Activated CD8-positive, alpha-beta memory T cell treated with anti-CD3 and anti-CD28 coated beads, Interleukin-2, amount 50 U/mL, for 1 hour (primary cell): ENCODE results near the gene GTPBP10.

Experiments used
- DNase-seq: peaks from one replicate; pipeline ENCODE4 v3.0.0-alpha.2; 2020; ENCODE audit errors: extremely low read depth

Gene GTPBP10

DNA sequence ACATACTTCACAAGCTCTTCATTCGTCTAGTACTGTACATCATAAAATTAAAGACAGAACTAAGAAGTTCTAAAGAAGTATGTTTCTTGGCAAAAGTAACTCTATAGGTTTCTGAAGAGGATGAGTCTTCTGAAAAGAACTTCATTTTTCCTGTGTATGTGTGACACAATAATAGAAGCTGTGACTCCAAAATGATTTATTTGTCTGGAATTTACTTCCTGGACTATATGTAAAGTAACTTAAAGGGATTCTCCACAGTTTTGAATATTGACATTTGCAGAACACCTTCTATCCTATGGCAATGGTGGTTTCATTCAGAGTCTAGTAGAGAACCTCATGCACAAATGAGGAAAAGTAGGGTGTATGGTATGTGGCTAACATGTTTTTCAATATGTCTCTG lies 36.9 kb downstream of the GTPBP10 start:
- no peak for DNase-seq

DNA sequence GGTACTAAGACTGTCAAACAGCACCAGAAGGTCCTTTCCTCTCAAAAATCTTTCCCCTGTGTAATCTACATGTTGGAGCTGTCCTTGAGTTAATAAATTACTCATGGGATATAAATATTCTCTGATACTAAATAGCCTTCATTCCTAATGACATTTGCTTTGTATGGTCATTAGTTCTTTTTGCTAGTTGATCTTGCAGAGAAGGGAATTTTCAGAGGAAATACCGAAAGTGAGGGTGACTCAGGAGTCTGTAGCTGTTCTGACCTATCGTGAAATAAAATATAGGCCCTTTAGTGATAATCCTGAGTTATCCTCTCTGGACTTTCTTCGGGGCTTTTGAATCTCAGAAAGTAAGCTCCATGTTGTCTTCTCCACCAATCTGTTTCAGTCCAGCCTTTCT lies 37.3 kb downstream of the GTPBP10 start:
- DNase-seq, result no peak

DNA sequence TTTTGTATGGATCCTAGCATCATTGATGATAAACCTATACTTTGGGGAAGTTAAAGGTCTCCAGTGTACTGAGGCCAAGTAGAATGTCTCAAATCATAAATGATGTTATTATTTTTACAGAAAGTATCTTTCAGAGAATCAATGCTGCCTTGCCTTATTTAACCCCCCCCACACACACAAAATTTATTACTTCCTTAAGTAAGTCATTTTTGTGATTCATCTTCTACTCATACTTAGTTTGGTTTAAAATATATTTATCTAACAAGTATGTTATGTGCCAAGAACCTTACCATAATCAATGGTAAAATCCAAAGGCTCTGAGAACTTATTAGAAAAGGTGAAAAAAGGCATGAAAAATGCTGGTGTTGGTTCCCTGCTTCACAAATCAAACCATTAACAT lies 37.9 kb downstream of the GTPBP10 start:
- DNase-seq, result no peak

DNA sequence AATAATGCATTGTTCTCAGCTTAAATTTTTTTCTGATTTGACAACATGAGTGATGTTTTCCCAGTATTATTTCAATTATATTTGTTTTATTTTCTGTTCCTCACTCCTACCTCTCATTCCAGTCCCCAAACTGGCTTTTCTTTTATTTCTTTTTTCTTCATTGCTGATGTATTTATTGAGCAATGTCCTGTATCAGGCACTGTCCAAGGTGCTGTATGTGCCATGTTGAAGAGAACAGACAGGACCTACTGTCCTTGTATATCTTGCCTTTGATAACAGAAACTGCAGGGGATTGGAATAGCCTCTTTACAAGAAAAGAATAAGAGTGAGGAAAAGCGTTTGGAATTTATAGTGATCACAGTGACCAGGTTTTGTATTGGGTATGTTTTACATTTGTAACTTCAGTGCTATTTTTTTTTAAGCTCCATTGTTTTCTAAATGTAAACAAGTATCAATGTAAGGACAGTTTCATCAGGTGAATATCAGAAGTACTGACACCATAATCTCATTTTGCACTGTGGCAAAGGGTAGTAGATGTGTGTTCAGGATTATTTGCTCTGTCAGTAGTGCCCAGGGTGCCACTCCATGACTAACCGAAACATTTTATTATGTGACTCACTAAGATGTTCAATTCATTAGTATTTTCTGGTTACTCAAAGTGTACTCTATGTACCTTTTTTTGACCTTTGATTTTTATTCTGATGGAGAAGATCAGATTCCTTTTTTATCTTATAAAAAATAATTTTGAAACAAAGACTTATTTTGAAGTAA lies 41.1 kb downstream of the GTPBP10 start:
- no peak for DNase-seq

DNA sequence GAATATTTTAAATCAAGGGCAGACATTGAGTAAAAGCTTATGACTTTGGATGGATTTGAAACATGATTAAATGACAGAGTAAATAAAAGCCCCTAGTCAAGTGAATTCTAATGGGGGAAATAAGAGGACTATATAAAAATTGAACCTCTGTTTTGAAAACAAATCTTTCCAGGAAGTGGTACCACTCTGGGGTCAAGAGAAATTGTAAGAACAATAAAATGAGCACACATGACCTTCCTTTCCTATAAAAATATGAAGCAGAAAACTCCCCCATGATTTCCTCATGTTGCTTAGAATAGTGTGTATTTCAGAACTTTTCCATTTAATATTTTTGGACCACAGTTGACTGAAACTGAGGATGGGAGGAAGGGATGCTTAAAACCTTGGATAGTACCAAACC lies 44.4 kb downstream of the GTPBP10 start:
- no peak for DNase-seq

DNA sequence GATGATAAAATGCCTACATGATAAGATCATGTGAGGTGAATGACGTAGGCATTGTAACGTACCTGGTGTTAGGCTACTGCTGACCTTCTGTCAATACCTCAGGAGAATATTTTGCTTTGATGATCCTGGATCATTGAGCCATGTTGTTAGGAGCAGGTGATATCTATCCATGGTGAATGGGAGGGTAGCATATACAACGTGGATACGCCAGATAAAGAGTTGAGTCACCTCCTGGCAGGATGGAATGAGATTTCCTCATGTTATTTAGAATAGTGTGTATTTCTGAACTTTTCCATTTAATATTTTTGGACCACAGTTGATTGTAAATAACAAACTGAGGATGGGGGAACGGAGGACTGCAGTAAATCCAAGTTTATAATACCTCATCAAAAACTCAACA lies 45.0 kb downstream of the GTPBP10 start:
- no peak for DNase-seq

DNA sequence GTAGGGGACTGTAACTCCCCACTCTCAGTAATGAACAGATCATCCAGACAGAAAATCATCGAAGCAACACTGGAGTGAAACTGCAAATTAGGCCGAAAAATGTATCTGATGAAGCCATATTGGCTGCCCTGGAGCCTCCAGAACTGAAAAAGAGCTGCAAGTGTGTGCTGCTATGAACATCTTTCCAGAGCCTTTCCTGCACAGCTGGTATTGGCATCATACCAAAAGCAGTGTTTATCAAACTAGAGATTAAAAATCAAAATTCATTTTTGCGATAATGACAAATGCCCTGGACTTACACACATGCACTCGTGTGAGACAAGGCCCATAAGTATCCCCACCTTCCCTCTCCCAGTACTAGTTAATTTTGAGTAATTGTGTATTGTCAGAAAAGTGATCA lies 49.9 kb downstream of the GTPBP10 start:
- no peak for DNase-seq

DNA sequence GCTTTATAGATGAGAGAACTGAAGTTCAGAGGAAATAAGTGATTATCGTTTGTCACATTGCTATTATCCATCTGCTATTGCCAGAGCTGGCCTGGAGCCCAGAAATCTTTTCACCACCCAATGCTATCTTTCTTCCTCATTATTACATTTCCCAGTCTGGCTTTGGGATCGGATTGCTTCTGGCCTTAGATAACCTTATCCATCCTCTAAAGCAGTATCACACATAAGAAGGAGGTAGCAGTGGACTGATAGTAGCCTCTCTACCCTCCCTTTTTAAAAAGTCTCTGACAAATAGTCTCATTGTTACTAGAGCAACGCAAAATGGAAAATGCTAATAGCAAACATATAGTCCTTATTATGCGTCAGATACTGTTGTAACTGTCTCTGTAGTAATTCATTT lies 55.5 kb downstream of the GTPBP10 start:
- DNase-seq, result no peak

DNA sequence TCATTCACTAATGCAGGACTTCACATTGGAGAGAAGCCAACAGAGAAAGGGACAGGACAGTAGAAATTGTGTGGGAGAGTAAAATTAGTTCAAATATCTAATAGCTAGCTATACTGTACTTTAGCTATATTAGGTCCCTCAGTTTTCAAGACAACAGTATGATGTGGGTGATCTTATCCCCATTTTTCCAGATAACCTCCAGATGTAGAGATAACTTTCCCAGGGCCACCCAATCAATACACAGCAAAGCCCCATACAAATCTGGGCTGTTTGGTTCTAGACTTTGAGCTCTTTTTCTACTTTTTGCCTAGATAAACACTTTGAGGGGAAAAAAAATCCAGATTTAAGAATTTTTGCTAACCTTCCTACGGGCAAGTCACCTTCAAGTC lies 56.3 kb downstream of the GTPBP10 start:
- no peak for DNase-seq

DNA sequence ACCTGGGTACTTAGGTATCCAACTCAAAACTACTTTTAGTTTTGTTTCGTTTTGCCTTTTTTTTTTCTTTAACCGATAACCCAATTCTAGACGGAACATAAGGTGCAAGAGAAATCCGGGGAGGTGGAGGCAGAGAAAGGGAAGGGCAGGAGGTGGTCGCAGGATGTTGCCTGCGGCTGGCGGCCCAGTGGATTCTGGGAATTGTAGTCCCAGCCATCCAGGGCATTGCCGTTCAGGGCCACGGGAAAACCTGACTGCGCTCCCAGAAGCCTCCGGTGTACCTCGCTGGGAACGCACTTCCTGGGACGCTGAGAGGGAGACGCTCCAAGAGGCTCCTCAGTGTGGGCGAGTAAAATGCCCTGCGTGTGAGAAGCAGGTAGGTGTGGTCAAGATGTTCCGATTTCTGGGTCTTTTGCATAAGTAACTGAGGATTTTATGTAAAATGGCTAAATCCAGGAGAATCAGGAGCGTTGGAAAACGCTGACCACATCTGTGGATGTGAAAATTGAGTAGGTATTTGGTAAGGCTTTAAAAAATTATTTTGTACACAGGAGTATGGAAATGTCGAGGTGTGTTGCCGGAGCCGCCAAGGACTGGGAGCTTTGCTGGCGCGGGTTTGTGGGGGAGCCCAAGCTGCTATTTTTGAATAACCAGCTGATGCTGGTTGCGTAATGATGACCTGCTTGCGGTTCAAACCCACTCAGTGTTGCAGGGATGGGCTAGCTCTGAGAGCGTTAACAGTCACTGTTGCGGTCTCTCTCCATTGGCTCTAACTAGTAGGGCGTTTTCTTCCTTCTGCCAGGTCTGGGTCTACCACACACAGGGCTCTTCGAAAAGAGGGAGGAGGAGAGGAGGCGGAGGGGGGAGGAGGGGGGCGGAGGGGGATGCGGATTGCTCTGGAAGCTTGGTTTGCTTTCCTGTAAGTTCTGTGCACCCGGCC lies 56.9 kb downstream of the GTPBP10 start, which contains the start of gene CLDN12:
TSS of gene CLDN12 (plus strand) at position 288 of the 940 bp plus-strand sequence. CDS start 9,216 bp downstream, outside the sequence.
- peak; percentile 71 for DNase-seq

DNA sequence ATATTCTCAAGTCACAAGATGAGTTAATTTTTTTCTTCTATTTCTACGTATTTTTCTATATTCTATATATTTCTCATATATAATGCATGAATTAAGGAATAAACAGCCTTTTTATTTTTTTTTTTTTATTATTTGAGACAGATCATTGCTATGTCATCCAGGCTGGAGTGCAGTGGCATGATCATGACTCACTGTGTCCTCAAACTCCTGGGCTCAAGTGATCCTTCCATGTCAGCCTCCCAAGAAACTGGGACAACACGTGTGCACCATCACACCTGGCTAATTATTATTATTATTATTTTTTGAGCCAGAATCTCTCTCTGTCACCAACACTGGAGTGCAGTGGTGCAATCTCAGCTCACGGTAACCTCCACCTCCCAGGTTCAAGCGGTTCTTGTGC lies 58.3 kb downstream of the GTPBP10 start:
- no peak for DNase-seq

DNA sequence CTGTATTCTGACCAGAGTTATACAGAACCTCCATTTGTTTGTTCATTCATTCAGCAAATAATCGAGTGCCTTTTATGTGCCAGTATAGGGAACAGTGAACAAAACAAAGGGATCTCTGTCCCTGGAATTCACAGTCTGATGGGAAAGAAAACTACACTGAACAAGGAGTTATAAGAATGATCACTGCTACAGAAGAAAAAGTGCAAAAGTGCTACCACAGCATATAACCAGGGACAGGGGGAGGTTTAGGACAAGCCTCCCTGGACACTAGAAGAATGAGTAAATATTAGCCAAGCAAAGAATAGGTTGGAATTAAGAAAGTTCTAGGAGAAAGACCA lies 60.9 kb downstream of the GTPBP10 start:
- no peak for DNase-seq

DNA sequence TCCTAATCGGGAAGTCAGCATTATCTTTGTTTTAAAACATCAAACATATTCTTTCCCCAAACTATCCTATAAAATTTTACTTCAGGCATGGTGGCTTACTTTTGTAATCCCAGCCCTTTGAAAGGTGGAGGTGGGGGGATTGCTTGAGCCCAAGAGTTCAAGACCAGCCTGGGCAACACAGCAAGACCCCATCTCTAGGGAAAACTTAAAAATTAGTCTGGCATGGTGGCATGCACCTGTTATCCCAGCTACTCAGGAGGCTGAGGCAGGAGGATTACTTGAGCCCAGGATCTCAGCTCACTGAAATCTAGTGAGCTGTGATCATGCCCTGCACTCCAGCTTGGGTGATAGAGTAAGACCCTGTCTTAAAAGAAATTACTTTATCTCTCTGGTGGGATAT lies 61.6 kb downstream of the GTPBP10 start:
- no peak for DNase-seq

DNA sequence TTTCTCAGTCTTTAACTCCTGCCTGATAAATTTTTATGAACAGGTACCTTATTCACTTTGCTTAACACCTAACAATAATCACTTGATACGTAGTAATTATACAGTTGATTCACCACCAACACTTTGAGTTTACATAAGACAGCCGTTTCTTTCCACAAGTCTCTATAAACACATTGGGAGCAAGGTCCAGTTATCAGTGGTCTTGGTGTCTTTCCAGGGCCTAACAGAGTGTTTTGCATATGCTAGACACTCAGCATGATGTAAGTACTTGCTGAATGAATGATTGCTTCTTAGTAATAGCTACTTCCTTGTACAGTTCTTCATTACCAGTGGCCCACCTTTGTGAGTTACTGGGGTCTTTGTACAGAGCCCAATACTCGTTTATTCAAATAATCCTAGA lies 63.2 kb downstream of the GTPBP10 start:
- no peak for DNase-seq

DNA sequence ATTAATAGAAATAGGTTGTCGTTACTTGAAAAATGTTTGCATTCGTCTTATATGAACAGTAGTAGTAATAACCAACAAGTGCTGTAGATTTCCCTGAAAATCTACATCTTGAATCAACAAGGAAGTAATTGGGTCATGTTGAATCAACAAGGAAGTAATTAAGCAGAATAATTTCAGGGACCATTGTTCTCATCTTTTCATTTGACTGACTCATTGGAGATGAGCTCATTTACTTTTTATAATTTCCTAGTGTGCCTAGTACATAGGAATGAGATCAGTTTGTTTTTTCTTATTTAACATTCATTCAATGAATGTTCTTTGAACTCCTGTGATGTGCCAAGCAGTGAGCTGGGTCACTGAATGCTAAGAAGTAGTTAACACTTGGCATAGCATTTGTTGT lies 65.0 kb downstream of the GTPBP10 start:
- no peak for DNase-seq

DNA sequence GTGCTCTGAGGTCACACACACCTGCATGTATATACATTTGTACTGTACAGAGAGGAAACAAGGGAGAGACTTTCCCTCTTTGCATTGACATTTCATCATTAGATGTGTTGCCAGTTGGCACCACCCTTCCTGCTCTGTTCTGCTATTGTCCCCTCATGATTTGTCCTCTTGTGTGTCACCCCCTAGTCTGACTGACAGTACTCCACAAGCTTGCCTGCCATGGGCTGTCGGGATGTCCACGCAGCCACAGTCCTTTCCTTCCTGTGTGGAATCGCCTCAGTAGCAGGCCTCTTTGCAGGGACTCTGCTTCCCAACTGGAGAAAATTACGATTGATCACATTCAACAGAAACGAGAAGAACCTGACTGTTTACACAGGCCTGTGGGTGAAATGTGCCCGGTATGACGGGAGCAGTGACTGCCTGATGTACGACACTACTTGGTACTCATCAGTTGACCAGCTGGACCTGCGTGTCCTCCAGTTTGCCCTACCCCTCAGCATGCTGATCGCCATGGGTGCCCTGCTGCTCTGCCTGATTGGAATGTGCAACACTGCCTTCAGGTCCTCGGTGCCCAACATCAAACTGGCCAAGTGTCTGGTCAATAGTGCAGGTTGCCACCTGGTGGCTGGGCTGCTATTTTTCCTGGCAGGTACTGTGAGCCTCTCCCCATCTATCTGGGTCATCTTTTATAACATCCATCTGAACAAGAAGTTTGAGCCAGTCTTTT lies 66.1 kb downstream of the GTPBP10 start:
- DNase-seq, result no peak

DNA sequence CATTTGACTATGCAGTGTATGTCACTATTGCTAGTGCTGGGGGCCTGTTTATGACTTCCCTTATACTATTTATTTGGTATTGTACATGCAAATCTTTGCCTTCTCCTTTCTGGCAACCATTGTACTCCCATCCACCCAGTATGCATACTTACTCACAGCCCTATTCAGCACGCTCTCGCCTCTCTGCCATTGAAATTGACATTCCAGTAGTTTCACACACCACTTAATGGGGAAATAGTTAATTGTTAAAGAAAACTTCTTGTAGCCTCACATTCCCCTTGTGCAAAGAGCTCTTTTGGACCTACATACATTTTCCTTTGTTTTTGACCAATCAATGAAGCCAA lies 66.6 kb downstream of the GTPBP10 start:
- DNase-seq, result no peak

DNA sequence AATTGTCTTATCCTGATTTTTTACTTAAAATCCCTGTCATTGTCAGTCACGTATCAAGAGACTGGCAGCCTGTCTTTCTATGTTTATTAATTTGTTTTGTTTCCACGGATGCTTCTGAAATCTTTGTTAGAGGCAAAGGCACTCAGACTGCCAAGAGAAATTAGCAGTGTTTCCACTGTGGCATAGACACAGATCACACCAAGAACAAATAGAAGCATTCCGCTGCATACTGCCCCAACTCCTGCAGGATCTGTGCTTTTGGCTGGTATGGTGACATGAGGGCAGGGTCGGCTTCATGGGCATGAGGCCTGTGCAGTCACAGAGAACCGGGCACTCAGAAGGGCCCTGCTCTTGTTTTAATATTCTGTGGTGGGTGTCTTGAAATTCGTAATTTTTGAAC lies 75.1 kb downstream of the GTPBP10 start:
- no peak for DNase-seq

DNA sequence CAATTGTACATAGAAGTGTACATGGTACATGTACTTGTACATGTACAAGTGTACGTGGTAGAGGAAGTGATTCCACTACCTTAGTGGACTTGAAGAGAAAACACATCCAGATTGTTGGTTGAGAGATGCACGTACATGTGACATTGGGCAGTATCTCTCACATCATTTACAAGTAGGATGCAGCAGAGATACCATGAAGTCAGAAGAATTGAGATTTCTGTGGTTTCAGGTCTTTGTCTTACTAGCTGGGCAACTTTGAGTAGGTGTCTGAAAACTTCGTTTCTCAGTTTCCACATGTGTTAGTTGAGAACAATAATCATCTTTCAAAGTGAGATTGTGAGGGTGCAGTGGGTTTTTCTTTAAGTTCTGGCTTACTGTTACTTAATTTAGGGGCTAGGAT lies 78.2 kb downstream of the GTPBP10 start:
- DNase-seq, result no peak

DNA sequence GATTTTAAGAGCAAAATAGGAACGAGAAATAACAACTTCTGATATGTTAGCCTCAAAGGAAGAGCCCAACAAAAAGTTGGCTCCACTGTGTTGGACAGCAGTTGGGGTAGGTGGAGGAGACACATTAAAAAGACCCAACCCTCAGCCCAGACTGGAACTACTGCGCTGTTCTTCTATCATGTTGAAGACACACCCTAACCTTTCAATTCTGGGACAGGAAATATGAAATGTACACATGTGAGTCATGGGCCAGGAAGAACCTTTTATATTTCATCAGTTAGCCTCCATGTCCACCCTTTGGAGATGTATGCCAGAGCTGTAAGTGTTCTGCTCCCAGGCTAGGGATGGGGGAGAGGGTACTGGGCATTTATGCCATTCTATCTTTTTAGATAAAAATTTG lies 78.9 kb downstream of the GTPBP10 start:
- DNase-seq, result no peak

DNA sequence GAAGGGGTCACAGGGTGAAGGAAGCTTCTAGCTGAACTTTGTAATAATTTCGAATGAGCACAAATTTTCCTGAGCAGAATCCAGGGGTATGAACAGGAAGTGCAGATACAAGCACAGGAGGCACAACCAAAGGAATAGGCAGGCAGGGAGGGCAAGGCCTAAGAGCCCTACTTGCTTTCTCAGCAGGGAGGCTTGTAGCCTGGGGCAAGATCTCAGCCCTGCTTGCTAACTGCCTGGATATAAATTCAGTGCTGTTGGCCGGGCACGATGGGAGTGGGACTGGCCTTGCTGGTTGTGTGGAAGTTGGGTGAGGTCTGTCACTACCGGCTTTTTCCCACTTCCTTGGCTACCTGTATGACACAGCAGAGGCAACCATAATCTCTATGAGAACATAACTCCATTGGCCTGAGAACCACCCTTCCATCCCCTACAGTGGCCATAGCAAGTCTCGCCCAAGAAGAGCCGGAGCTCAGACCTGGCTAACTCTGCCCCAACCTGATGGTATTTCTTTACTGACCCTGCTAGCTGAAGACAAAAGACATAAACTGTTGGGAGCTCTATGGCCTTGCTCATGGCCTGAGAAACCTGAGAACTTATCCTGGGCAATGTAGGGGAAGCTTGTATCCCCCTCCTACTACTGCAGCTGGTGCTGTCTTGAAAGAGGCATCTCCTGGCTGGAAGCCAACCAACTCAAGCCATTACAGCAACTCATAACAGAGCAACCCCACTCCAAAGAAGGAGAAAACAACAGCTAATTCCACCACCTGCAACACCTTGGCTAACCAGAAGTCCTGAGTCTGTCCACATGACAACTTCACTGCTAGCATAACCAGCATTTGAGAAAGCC lies 84.3 kb downstream of the GTPBP10 start:
- DNase-seq, result no peak

DNA sequence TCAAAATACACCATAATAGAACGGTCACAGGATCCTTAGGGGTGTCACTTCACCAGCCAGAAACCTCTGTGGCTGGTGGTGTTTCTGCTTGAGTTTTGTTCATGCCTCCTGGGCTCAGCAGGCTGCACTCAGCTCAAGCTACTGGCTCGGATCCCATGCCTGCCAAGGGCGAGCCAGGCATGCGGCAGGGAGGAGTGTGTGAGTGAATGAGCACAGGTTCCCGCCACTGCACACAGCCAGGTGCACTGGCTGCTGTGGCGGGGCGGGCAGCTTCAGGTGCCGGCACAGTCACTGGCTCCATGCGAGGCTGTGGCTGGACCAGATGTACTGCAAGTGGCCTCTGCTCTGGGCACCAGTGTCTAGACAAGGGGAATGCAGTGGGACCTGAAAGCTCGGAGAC lies 86.2 kb downstream of the GTPBP10 start:
- no peak for DNase-seq
